KOPT-K1 (cell line): Measurements from ENCODE around the gene LMAN1L.
"Not testable (repeated sequence)": the region's sequence is repeated elsewhere in the genome, so short reads cannot be mapped to it uniquely, and the experiment has no call there.

Source experiments
- H3K27ac ChIP-seq: fragments of 200-600 bp; sonication (generic); 2 replicates; pipeline ENCODE4 v1.5.1; 2016; ENCODE audit warnings: antibody characterized with exemption, mild to moderate bottlenecking, low read depth, low read length; ENCODE audit not compliant: poor library complexity, severe bottlenecking
- H3K36me3 ChIP-seq: fragments of 200-600 bp; sonication (generic); 2 replicates; pipeline ENCODE4 v1.5.1; 2017; ENCODE audit warnings: antibody characterized with exemption, mild to moderate bottlenecking, low read length, moderate library complexity; ENCODE audit not compliant: insufficient read depth
- H3K9me3 ChIP-seq: fragments of 200-600 bp; sonication (generic); 2 replicates; pipeline ENCODE4 v1.5.1; 2017; ENCODE audit warnings: antibody characterized with exemption, low read length, mild to moderate bottlenecking; ENCODE audit not compliant: insufficient read depth, poor library complexity, severe bottlenecking

The LMAN1L gene

DNA sequence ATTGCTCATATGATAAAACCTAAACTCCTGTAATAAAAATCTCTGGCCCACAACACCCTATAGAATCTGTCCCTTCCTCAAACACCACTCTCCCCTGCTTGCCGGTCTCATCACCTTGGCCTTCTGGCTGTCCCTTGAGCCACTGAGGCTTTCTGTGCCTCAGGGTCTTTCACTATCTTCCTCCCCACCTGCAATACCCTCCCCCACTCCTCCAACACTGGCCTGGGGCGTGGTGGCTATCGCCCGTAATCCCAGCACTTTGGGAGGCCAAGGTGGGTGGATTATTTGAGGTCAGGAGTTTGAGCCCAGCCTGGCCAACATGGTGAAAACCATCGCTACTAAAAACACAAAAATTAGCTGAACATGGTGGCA, 34.0 kb upstream of the LMAN1L start:
- peak overlapping the region; percentile 98 for H3K27ac ChIP-seq
- no peaks in the 10 kb centered on the region for H3K9me3 ChIP-seq
- no peaks in the 10 kb centered on the region for H3K36me3 ChIP-seq

DNA sequence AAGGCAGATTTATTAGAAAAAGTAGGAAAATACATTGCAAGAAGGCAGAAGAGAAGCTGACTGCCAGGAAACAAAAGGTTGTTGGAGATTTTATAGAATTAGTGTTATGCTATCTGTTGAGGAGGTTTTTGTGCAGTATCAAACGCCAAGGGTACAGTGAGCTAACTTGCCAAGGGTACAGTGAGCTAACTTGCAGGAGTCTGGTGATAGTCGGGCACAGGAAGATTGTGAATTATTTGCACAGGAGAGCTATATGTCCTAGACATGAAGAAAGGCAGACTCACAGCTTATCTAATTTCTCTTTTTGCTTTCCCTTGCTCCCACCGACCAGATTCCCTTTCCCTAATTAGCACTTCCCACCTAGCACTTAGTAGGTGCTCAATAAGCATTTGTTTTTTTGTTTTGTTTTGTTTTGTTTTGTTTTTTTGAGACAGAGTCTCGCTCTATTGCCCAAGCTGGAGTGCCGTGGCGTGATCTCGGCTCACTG, 33.4 kb upstream of the LMAN1L start:
- Histone ChIP-seq H3K27ac (peak overlapping the region; percentile 98), H3K36me3 (no peaks in the 10 kb centered on the region), H3K9me3 (no peaks in the 10 kb centered on the region)

DNA sequence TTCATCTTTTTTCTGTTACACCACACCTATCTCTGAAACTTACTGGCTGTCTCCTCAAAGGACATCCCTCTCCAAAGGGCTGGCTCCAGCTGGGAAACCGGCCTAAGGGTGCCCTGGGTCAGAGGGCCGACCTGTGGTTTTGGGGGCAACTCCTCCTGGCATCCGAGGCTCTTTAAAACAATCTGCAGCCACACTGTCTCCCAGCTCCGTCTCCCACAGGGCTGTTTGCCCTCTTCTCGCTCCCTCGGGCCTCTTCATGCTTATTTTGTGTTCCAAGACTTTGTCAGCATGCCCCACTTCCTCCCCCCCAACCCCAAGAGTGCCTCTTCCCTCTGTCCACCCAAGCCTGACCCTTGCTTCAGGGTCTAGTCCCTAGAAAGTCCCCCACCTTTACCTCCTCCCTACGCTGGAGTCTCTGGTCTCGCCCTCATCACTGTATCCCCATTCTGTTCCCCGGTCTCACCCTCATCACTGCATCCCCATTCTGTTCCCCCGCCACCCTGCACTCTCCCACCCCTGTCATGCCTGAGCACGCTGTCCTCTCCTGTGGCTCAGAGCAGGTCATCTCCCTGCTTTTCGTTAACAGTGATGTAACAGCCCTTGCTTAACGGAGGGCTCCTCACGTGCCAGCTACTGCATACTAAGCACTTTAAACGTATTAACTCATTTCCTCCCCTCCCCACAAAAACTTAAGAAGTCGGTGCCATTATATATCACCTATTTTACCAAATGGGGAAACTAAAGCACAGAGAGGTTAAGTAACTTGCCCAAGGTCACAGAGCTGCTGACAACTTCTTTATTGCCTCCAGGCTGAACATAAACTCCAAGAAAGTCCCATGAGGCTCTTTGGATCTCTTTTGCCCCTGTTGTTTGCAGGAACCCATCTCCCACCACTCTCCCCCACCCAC, 31.9 kb upstream of the LMAN1L start:
- no peaks in the 10 kb centered on the region; the same call in 1 of the 2 replicates for H3K36me3 ChIP-seq
- H3K27ac ChIP-seq, result peak overlapping the region; percentile 98
- no peaks in the 10 kb centered on the region for H3K9me3 ChIP-seq

DNA sequence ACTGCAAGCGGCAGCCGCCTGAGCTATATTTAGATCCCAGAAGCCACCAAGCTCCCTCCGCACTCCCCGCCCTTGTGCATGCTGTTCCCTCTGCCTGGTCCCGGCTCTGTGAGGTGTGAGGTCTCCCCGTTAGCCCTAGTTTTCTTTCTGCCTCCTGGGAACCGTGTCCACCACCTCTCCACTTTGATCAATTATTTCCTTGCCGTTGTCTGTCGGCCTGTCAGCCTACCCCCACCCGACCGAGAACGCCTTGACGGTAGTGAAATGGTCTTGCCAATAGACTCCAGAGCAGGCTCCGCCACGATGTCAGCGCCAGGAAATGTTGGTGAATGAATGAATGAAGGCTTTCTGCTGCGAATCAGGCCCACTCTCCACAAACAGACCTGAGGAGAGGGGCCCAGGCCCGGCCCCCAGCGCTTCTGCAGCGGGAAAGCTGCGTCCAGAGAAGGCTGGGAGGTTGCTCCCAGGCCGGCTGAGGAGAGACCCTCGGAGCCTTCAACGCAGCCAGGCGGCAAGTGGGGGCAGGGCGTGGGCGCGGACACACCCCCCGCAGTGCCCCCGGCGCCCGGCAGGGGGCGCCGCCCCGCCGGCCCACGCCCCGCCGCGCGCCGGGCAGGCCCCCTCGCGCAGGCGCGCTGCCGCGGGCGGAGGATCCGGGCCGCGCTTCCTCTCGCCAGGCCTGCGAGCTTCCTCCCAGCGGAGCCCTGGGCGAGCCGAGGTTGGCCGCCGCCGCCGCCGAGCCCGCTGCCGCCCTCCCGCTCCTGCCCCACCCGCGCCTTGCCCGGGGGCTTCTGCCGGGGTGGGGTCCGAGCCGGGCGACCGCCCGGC, 31.0 kb upstream of the LMAN1L start, which contains the start of gene CSK:
Gene CSK (plus strand): TSS at position 650 of the 828 bp plus-strand sequence. CDS start 16,218 bp downstream, outside the sequence.
- H3K36me3 ChIP-seq, result peaks cover 6% of the 10 kb centered on the region
- H3K27ac ChIP-seq, result peak within 1 kb of the TSS; percentile 98
- no peaks in the 10 kb centered on the region for H3K9me3 ChIP-seq

DNA sequence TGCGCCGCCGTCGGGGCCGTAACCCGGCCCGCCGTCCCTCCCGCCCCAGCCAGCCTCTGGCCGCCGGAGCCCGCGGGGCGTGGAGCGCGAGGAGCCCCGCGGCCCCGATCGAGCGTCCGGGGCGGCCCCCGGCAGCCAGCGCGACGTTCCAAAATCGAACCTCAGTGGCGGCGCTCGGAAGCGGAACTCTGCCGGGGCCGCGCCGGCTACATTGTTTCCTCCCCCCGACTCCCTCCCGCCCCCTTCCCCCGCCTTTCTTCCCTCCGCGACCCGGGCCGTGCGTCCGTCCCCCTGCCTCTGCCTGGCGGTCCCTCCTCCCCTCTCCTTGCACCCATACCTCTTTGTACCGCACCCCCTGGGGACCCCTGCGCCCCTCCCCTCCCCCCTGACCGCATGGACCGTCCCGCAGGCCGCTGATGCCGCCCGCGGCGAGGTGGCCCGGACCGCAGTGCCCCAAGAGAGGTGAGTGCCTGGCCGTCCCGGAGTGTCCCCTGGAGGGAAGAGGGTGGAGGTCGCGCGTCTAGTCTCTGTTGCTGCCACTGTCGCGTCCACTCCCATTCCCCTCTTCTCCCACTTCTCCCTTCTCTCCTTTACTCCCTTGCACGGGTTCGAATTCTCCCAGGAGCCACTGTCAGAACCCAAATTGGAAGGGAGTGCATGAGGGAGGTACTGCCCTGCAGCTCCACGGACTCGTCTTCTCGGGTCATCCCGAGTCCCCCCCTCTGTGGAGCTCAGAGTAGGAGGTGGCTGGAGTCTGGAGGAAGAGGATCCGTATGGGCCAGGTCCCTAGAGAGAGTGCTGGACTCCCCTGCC, 30.2 kb upstream of the LMAN1L start:
- peaks cover 7% of the 10 kb centered on the region for H3K36me3 ChIP-seq
- H3K27ac ChIP-seq, result peak overlapping the region; percentile 98
- no peaks in the 10 kb centered on the region for H3K9me3 ChIP-seq

DNA sequence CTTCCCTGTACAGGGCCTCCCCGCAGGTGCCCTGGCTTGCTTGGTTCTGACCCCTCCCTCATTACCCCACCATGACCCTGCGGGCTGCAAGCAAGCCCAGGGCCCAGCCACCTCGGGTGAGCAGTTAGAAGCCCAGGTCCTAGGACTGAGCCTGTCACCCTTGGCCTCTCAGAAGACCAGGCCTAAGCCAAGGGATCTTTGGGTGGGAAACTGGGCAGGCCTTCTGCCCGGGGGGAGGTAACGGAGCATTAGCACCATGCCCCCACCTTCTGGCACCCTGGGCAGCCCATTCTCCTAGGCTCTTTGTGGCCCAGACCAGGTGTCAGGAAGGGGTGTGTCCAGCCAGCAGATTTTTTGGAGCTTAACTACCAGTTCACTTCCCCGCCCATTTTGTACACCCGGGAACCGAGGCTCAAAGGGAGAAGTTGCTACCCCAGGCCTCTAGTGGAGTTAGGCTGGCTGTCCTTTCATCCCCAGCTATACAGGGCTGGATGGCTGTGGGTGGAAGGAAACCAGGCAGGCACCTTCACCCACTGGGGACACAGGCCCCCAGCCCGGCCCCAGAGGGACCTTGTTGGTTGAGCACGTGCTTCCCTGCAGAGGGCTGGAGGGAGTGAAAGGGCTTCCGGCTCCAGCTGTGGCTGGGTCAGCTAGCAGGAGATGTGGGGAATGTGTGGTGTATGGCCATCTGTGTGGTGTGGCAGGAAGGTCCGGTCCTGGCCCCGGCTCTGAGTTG, 29.4 kb upstream of the LMAN1L start:
- Histone ChIP-seq H3K36me3 (peaks cover 7% of the 10 kb centered on the region), H3K9me3 (no peaks in the 10 kb centered on the region), H3K27ac (peak overlapping the region; percentile 98)

DNA sequence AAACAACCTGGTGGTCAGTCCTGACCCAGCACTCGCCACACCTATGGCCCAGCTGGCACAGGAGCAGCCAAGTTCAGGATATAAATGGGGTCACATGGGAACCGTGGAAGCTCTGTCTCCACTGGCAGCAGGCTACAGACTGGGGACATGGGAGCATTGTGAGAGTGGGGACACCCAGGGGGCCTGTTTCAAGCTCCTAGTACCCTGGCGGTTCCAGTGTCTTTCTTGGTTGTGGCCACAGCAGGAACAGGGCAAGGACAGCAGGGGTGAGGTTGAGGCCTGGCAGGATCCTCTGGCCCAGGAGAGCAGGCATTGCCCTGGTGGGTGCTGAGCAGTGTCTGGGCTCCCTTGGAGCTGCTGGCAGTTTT, 28.8 kb upstream of the LMAN1L start:
- no peaks in the 10 kb centered on the region for H3K9me3 ChIP-seq
- peaks cover 7% of the 10 kb centered on the region for H3K36me3 ChIP-seq
- peak overlapping the region; percentile 98 for H3K27ac ChIP-seq

DNA sequence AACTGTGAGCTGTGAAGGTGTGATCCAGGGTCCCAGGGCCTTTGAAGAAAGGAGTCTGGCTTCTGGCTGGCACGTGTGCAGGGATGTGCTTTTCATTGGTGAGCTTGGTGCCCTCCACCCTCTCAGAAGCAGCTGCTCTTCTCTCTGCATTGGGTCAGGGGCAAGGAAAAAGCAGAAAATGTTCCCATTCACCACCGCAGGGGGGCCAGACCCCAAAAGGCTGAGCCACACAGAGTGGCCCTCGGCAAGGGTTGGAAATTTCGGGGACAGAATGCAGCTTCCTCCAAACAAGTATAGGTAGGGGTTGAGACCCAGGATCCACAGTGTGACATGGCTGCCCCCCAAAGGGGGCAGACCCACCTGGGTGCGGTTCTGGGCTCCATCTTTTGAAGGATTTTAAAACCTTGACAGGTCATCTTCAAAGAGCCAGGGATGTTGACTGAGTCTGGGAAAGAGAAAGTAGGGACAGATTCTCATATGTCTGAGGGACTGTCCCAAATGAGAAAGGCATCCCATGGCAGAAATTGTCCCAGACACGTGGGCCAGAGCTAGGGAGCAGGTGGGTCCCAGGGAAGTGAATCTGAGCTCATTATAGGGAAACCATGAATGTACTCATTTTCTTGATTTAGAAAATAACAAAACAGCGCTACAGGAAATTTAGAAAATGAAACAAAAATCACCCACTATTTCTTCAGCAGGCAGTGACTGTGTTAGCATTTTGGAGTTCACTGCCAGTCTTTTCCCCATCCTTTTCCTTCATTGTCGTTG, 28.0 kb upstream of the LMAN1L start:
- Histone ChIP-seq H3K9me3 (no peaks in the 10 kb centered on the region), H3K36me3 (peaks cover 8% of the 10 kb centered on the region), H3K27ac (peak overlapping the region; percentile 98)

DNA sequence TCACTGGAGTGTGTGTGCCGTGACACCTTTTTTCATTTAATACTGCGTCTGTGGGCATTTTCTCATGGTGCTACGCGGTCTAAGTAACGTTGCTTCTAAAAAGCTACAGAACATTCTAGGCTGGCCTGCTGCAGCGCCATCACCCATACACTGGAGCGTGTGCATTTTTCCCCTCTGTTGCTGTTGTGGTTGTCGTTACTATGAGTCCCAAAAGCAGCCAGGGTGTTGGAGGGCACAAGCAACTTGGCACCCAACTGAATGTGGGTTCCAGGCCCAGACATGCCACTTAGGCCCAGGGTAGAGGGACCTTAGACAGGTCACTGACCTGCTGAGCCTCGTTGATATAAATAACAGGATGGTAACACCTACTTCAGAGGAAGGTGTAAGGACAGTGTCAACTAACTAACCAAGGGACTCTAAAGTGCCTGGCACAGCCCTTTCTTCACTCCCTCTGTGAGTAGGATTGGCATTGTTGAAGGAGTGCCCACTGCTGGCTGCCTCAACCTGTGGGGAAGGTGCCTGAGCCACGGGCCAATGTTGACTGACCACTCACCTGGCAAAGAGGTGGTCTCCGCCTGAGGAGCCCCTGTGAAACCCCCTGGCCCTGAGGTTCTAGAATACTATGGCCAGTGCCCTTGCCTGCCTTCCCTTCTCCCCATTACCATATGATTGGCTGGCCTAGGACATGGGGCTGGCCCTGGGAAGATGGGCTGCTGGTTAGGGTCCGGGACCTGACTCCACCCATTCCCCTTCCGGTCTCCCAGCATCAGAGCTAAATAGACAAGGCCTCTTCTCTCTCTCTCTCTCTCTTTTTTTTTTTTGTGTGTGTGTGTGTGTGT, 27.2 kb upstream of the LMAN1L start:
- H3K27ac ChIP-seq, result peak overlapping the region; percentile 98
- H3K36me3 ChIP-seq, result peaks cover 16% of the 10 kb centered on the region
- H3K9me3 ChIP-seq, result no peaks in the 10 kb centered on the region

DNA sequence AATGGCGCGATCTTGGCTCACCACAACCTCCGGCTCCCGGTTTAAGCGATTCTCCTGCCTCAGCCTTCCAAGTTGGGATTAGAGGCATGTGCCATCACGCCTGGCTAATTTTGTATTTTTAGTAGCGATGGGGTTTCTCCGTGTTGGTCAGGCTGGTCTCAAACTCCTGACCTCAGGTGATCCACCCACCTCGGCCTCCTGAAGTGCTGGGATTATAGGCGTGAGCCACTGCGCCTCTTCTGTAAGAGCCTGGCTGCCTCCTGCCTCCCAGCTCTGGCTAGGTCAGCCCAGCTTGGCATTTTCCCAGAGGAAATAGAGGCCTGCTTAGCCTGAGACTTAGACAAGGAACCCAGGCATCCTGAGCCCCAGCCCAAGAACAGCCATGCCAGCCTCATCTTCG, 26.6 kb upstream of the LMAN1L start:
- Histone ChIP-seq H3K27ac (peak overlapping the region; percentile 98), H3K36me3 (peaks cover 21% of the 10 kb centered on the region)

DNA sequence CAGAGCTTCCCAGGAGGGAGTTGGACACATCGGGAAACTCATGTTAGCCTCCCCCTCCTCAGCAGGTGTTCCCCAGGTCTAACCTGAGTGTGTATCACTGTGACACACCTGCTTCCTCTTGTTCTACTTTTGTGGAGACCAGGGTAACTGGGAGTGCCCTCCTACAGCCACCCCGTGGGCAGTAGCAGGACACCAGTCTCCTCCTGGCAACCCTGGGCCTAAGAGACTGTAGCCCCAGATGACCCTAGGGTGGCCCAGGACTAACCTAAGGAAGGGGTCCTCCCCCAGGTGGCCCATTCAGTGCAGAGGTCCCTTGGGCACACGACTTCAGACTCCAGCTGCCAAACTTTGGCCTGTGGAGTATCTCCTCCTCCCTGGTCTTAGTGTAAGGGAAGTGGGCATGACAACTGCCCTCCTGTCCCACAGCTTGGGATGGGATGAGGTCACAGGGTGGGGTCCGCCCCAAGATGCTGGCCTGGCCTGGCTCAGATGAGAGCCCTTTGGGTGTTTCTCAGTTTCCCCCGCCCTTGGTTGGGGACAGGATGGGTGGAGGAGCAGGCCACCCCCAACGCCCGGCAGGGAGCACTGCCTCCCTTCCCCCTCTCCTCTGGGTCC, 26.0 kb upstream of the LMAN1L start:
- Histone ChIP-seq H3K9me3 (no peaks in the 10 kb centered on the region), H3K36me3 (peaks cover 27% of the 10 kb centered on the region), H3K27ac (peak overlapping the region; percentile 98)

More for the DNA sequence above, 26.6 kb upstream of the LMAN1L start:
- H3K9me3 ChIP-seq, result not testable (repeated sequence)

DNA sequence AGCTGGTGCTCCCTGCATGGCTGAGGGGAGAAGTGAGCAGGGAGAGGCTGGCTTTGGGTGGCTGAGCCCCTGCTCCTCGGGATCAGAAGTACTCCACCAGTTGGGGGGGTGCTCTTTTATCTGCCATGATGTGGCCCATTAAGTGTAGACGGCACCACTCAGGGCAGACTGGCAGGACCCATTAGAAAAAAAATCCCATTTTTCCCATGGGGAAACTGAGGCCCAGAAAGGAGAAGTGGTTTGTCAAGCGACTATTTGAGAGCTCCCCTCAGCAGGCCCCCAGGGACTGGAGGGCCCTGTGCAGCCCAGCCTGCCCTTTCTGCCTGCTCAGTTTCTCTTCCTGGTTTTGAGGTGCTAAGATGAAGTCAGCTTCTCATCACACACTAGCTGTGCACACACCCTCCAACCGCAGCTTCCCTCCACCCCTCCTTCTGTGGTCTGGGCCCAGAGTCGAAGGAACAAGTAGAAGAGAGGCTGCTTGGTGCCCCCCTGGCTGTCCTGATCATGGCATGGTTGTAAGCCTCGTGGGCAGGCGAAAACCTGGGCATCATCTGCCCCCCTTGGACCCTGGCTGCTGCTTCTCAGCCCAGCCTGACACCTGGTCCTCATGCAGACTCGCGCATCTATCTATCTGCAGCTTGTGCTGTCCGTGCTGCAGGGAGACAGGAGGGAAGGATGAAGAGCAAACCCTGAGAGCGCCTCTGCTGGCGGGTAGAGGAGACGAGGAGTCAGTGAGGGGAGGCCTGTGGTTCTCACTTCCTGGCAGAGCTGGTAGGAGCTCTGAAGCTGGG, 25.2 kb upstream of the LMAN1L start:
- peak overlapping the region; percentile 98 for H3K27ac ChIP-seq
- H3K9me3 ChIP-seq, result no peaks in the 10 kb centered on the region
- peaks cover 34% of the 10 kb centered on the region for H3K36me3 ChIP-seq
